B cell (primary cell): ENCODE measurements around the gene FBLN2. TPM values are rescaled to one million over a fixed set of nuclear protein-coding genes. Genes with fewer than 3 reads are reported as not detected.

ENCODE experiments used
- ATAC-seq: fragments of 200-7000 bp; cut with Tn5 transposase; one replicate; pipeline ENCODE4 v1.10.0; 2021; ENCODE audit warnings: low read depth, mild to moderate bottlenecking, moderate number of reproducible peaks, moderate library complexity
- CTCF ChIA-PET: fragments of 350-600 bp; sonication (Branson Sonifier 250); formaldehyde crosslinking; loops from one replicate; lab custom pipeline; 2021; ENCODE audit warnings: antibody characterized with exemption, inconsistent platforms; lab: Charles Lee
- POLR2A ChIA-PET: fragments of 350-600 bp; sonication (Branson Sonifier 250); formaldehyde crosslinking; loops from one replicate; lab custom pipeline; 2021; ENCODE audit warnings: antibody characterized with exemption; lab: Charles Lee
- DNase-seq: peaks from one replicate; pipeline ENCODE4 v3.0.0; 2013
- H2AFZ ChIP-seq: 2 replicates; pipeline ENCODE4 v1.6.1; 2012; ENCODE audit warnings: mild to moderate bottlenecking, low read depth, low read length; ENCODE audit not compliant: insufficient read depth, poor library complexity, severe bottlenecking
- H3K27ac ChIP-seq, 2 donors: 1 replicate in 1 of 2; 2 replicates in 1 of 2; pipeline ENCODE4 v1.5.1; 2012 to 2013; ENCODE audit warnings: low read length in 2 of 2, mild to moderate bottlenecking in 2 of 2, moderate library complexity in 1 of 2
- H3K27me3 ChIP-seq, 4 experiments: fragments of 200-600 bp in 1 of 4; sonication (generic) in 1 of 4; replicated peaks in 1 of 4; 1 replicate in 2 of 4; 2 replicates in 2 of 4; pipeline versions ENCODE4 v1.6.1 to v1.7.0; 2013 to 2016; ENCODE audit warnings: low read length in 3 of 4, mild to moderate bottlenecking in 2 of 4, mixed read lengths in 1 of 4, moderate library complexity in 1 of 4; ENCODE audit not compliant: insufficient read depth in 4 of 4, control insufficient read depth in 3 of 4; ENCODE audit errors: control extremely low read depth in 1 of 4
- H3K36me3 ChIP-seq, 2 experiments: replicated peaks in 1 of 2; 1 replicate in 1 of 2; 2 replicates in 1 of 2; pipeline versions ENCODE4 v1.6.1 to v1.7.1; 2013; ENCODE audit warnings: low read length in 1 of 2; ENCODE audit not compliant: insufficient read depth in 2 of 2, control insufficient read depth in 1 of 2; ENCODE audit errors: control extremely low read depth in 1 of 2, extremely low read depth in 1 of 2
- H3K4me1 ChIP-seq, 2 donors: fragments of 200-600 bp in 1 of 2; sonication (generic) in 1 of 2; 1 replicate in 1 of 2; 2 replicates in 1 of 2; pipeline versions ENCODE4 v1.5.1 to v1.6.1; 2013 to 2017; ENCODE audit warnings: low read length in 2 of 2; ENCODE audit not compliant: control insufficient read depth in 2 of 2, insufficient read depth in 2 of 2
- H3K4me2 ChIP-seq: replicated peaks from 2 replicates; pipeline ENCODE3; 2012; ENCODE audit warnings: mild to moderate bottlenecking, low read depth, low read length; ENCODE audit not compliant: poor library complexity, severe bottlenecking
- H3K4me3 ChIP-seq, 5 experiments: fragments of 200-600 bp in 1 of 5; sonication (generic) in 1 of 5; 1 replicate in 3 of 5; 2 replicates in 2 of 5; pipeline versions ENCODE4 v1.5.1 to v1.7.0; 2011 to 2016; ENCODE audit warnings: low read length in 4 of 5, mild to moderate bottlenecking in 4 of 5, low read depth in 2 of 5, control low read depth in 1 of 5, moderate library complexity in 1 of 5; ENCODE audit not compliant: insufficient read depth in 1 of 5; ENCODE audit errors: control extremely low read depth in 1 of 5, extremely low read depth in 1 of 5
- H3K79me2 ChIP-seq: fragments of 200-600 bp; sonication (generic); one replicate; pipeline ENCODE4 v1.6.0; 2016; ENCODE audit warnings: low read length; ENCODE audit not compliant: control insufficient read depth, insufficient read depth
- H3K9ac ChIP-seq: fragments of 200-600 bp; sonication (generic); 2 replicates; pipeline ENCODE4 v1.6.1; 2017; ENCODE audit warnings: mild to moderate bottlenecking, low read length, moderate library complexity
- H3K9me3 ChIP-seq, 3 donors: one replicate each; pipeline versions ENCODE4 v1.6.1 to v1.7.1; 2013; ENCODE audit warnings: low read length in 2 of 3; ENCODE audit not compliant: control insufficient read depth in 2 of 3, insufficient read depth in 1 of 3; ENCODE audit errors: control extremely low read depth in 1 of 3
- H4K20me1 ChIP-seq: 2 replicates; pipeline ENCODE4 v1.6.0; 2012; ENCODE audit warnings: mild to moderate bottlenecking, low read length; ENCODE audit not compliant: insufficient read depth, control insufficient read depth, poor library complexity, severe bottlenecking
- H3K27ac Mint-ChIP-seq: one replicate; pipeline ENCODE4 v1.8.0; 2021; ENCODE audit warnings: mixed read lengths
- H3K27me3 Mint-ChIP-seq: one replicate; pipeline ENCODE4 v1.8.0; 2021; ENCODE audit warnings: mixed read lengths
- H3K4me1 Mint-ChIP-seq: one replicate; pipeline ENCODE4 v1.8.0; 2021; ENCODE audit warnings: mixed read lengths
- H3K4me3 Mint-ChIP-seq: one replicate; pipeline ENCODE4 v1.8.0; 2021; ENCODE audit warnings: mixed read lengths
- H3K9me3 Mint-ChIP-seq: one replicate; pipeline ENCODE4 v1.8.0; 2022; ENCODE audit warnings: mixed read lengths; ENCODE audit not compliant: insufficient read depth
- CTCF ChIP-seq: fragments of 200-600 bp; IDR thresholded peaks from one replicate; pipeline ENCODE4 v1.8.0; 2022; ENCODE audit warnings: antibody characterized with exemption, mild to moderate bottlenecking
- EZH2 ChIP-seq: IDR thresholded peaks from 2 replicates; pipeline ENCODE4 v1.6.1; 2012; ENCODE audit warnings: borderline replicate concordance, low read depth, mild to moderate bottlenecking, moderate library complexity, low read length; ENCODE audit not compliant: insufficient read depth, poor library complexity, severe bottlenecking
- WGBS: methylation state at CpG from one replicate; pipeline ENCODE4 v1.1.5; 2013; ENCODE audit warnings: missing lambda C conversion rate; ENCODE audit not compliant: insufficient coverage; 5-methylcytosine and 5-hydroxymethylcytosine counted together
- intact Hi-C: fragments of 100-400 bp; cut with micrococcal nuclease; formaldehyde crosslinking; loops from one replicate; pipeline ENCODE4 v1.10.0; 2022
- polyA plus RNA-seq: library from polyadenylated mRNA; depleted of rRNA; stranded (reverse); fragments of >200 nt; gene quantifications from 2 replicates; pipeline ENCODE4 v1.2.3, GENCODE V29; 2012
- total RNA-seq, 2 donors: library from RNA; stranded (reverse); fragments of 120-200 nt in 1 of 2; gene quantifications; 1 replicate in 1 of 2; 2 replicates in 1 of 2; pipeline versions ENCODE4 v1.2.3 to v1.2.4, GENCODE V29; 2013 to 2022

FBLN2 gene
- total and polyA plus RNA-seq, 2 donors (not counting 1 experiment from before 2014, with no cell fraction given), result 3.6 to 8.2 TPM

DNA sequence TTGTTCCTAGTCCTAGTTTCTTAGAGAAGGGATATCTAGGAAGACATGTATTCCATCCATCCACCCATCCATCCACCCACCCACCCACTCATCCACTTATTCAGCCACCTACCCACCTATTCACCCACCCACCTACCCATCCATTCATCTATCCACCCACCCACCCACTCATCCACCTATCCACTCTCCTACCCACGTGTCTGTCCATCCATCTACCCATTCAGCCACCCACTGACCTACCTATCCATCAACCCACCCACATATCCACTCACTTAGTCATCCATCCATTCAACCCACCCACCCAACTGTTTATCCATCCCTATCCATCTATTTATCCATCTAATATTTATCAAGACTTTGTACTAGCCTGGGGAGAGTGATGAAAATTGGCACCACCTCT, 120.5 kb downstream of the FBLN2 start:
- Mint-ChIP-seq H3K4me1 (no peaks in the 10 kb centered on the region), H3K27me3 (peaks cover 21% of the 10 kb centered on the region), H3K9me3 (no peaks in the 10 kb centered on the region), H3K4me3 (no peak overlapping the region), H3K27ac (no peak overlapping the region)
- TF ChIP-seq CTCF, result no peak
- TF ChIP-seq EZH2, result no peak
- Histone ChIP-seq H4K20me1 (no peaks in the 10 kb centered on the region), H2AFZ (no peak overlapping the region), H3K79me2 (no peaks in the 10 kb centered on the region), H3K27me3 (peaks cover 0 to 4% (median 0%) of the 10 kb centered on the region in 4 experiments), H3K36me3 (no peaks in the 10 kb centered on the region), H3K9me3 (peaks cover 0 to 6% (median 0%) of the 10 kb centered on the region in 3 donors), H3K4me2 (no peak overlapping the region), H3K4me1 (no peaks in the 10 kb centered on the region), H3K27ac (no peak overlapping the region), H3K9ac (no peak overlapping the region), H3K4me3 (no peak overlapping the region)
- POLR2A ChIA-PET, result no interaction called here
- ATAC-seq, result no peak
- DNase-seq, result no peak
- CTCF ChIA-PET, result interaction anchor here (1.8 kb wide), 1 partner anchor 13 kb away, joined by 4 read pairs; no protein-coding TSS in a partner anchor
- 70% methylated on average over 1 of the region's 1 CpG for WGBS
- intact Hi-C loops, result no loop called here

DNA sequence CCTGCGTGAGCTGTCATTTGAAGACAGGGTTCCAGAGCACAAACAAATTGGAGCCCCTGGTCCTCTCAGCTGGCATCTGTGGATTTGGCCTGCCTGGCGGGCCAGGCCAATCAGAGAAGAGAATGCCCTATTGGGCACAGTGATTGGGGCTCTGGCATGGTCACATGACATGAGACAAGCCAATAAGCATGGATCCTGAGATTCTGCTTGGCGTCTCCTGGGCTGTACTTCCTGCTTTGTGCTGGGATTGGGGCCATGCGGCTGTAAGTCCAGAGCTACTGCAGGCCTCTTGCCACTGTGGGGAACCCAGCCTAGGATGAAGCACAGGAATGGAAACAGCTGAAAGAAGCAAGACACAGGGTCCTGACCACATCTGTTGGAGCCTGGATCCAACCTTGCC, 121.4 kb downstream of the FBLN2 start:
- H3K4me3 Mint-ChIP-seq, result no peak overlapping the region
- TF ChIP-seq CTCF (no peak), EZH2 (no peak)
- H3K27me3 ChIP-seq, result peaks cover 0 to 4% (median 0%) of the 10 kb centered on the region in 4 experiments

More for the DNA sequence above, 121.4 kb downstream of the FBLN2 start:
- ChIA-PET POLR2A (no interaction called here), CTCF (interaction anchor here (1.8 kb wide), 1 partner anchor 14 kb away, joined by 4 read pairs; no protein-coding TSS in a partner anchor)
- DNase-seq (no peak), ATAC-seq (no peak)
- Mint-ChIP-seq H3K27ac (no peak overlapping the region), H3K4me1 (no peaks in the 10 kb centered on the region), H3K27me3 (peaks cover 23% of the 10 kb centered on the region), H3K9me3 (no peaks in the 10 kb centered on the region)
- Histone ChIP-seq H3K27ac (no peak overlapping the region), H3K4me3 (no peak overlapping the region), H3K36me3 (no peaks in the 10 kb centered on the region), H3K4me1 (no peaks in the 10 kb centered on the region), H3K9me3 (peaks cover 0 to 6% (median 0%) of the 10 kb centered on the region in 3 donors), H3K79me2 (no peaks in the 10 kb centered on the region), H3K4me2 (no peak overlapping the region), H2AFZ (no peak overlapping the region), H4K20me1 (no peaks in the 10 kb centered on the region), H3K9ac (no peak overlapping the region)
- WGBS, result 95% methylated on average over 4 of the region's 4 CpGs
- intact Hi-C loops, result no loop called here
